ENCODE results near the gene ABHD14A.

DNA sequence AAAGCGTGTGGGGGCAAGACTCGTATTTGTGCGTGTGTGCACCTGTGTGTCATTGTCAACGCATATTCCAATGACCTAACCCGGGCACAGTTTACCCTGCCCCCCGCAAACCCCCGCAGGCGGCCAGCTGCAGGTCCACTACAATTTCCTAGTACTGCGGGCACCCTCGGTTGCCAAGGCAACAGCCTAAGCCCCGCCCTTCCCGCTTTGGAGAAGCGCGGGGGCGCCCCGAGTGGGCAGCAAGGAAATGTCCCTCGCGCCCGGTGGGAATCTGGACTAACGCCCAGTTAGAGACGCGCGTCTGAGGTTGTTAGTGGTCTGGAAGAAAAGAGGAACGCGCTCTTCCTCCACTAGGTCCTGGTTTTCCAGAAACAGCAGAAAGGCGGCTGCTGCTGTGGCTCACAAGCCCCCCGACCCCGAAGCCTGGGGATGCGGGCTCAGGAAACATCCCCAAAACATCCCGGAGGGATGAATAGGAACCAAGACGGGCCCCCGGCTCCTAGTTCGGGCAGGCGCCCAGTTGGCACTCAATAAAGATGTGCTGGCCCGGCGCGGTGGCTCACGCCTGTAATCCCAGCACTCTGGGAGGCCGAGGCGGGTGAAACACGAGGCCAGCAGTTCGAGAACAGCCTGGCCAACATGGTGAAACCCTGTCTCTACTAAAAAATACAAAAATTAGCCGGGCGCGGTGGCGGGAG, 1.1 kb downstream of the ABHD14A start:
- no peak for TF ChIP-seq POLR2A (IDR thresholded peaks at IDR 0.05)
- peak; percentile 7 to 21 for TF ChIP-seq EP300 (IDR thresholded peaks at IDR 0.05)

Measured in tibial nerve (tissue), 3 donors.